ENCODE results near the gene SP3.
"Not testable (repeated sequence)": the region's sequence is repeated elsewhere in the genome, so short reads cannot be mapped to it uniquely, and the experiment has no call there.

SP3 gene

GRCh38 chr2:173891315-173892037 is 73.7 kb downstream of the SP3 start:
- no peak for DNase-seq (ENCODE audit: low read depth)

- DNase-seq (ENCODE audit: low read depth), result not testable (repeated sequence)
These were observed 75.7 kb downstream of the SP3 start for GRCh38 chr2:173889464-173889863.

GRCh38 chr2:173886613-173887012 is 78.6 kb downstream of the SP3 start:
- DNase-seq (ENCODE audit: low read depth), result no peak

GRCh38 chr2:173884025-173884802 is 81.0 kb downstream of the SP3 start:
- peak; percentile 3 for DNase-seq (ENCODE audit: low read depth)

GRCh38 chr2:173881886-173882285 is 83.3 kb downstream of the SP3 start:
- no peak for DNase-seq (ENCODE audit: low read depth)

GRCh38 chr2:173881461-173881860 is 83.7 kb downstream of the SP3 start:
- DNase-seq (ENCODE audit: low read depth), result no peak

- no peak for DNase-seq (ENCODE audit: low read depth)
These were observed 84.6 kb downstream of the SP3 start for GRCh38 chr2:173880561-173880960.

GRCh38 chr2:173876833-173877413 is 88.2 kb downstream of the SP3 start:
- DNase-seq (ENCODE audit: low read depth), result no peak

GRCh38 chr2:173874894-173875237 is 90.3 kb downstream of the SP3 start:
- no peak for DNase-seq (ENCODE audit: low read depth)

- DNase-seq (ENCODE audit: low read depth), result no peak
These were observed 90.9 kb downstream of the SP3 start for GRCh38 chr2:173874003-173874893.

GRCh38 chr2:173872714-173873113 is 92.5 kb downstream of the SP3 start:
- DNase-seq (ENCODE audit: low read depth), result no peak

GRCh38 chr2:173869244-173870229 is 95.6 kb downstream of the SP3 start:
- DNase-seq (ENCODE audit: low read depth), result no peak

- no peak for DNase-seq (ENCODE audit: low read depth)
These were observed 96.8 kb downstream of the SP3 start for GRCh38 chr2:173868406-173868805.

- no peak for DNase-seq (ENCODE audit: low read depth)
These were observed 98.1 kb downstream of the SP3 start for GRCh38 chr2:173866874-173867618.

- no peak for DNase-seq (ENCODE audit: low read depth)
These were observed 99.0 kb downstream of the SP3 start for GRCh38 chr2:173865971-173866873.

- DNase-seq (ENCODE audit: low read depth), result no peak
These were observed 102.5 kb downstream of the SP3 start for GRCh38 chr2:173862612-173863217.

- no peak for DNase-seq (ENCODE audit: low read depth)
These were observed 104.6 kb downstream of the SP3 start for GRCh38 chr2:173860566-173860965.

- no peak for DNase-seq (ENCODE audit: low read depth)
These were observed 105.1 kb downstream of the SP3 start for GRCh38 chr2:173860082-173860481.

- no peak for DNase-seq (ENCODE audit: low read depth)
These were observed 106.9 kb downstream of the SP3 start for GRCh38 chr2:173858291-173858731.
